Measurements from ENCODE around the gene SASH1.

Gene SASH1

DNA sequence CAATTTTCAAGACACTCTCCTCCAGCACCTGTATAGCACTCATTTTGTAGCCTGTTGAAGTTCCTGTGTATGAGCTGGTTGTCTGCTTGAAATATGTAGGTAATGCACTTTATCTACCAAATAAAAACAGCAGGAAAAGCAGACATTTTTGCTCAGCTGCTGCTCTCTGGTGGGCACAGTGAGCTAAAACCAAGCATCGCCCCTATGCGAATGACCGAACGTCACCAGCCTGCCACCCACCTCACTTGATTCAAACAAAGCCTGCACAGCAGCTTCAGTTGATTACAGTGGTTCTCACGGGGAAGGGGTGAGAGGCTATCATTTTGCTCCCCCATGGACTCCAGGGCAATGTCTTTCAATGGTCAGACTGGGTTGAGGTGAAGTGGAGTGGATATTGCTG is 185.7 kb downstream of the SASH1 start:
- Mint-ChIP-seq H3K27ac (no peak overlapping the region), H3K9me3 (no peaks in the 10 kb centered on the region), H3K4me1 (no peaks in the 10 kb centered on the region), H3K36me3 (no peaks in the 10 kb centered on the region), H3K4me3 (no peak overlapping the region), H3K27me3 (peaks cover 4% of the 10 kb centered on the region)

DNA sequence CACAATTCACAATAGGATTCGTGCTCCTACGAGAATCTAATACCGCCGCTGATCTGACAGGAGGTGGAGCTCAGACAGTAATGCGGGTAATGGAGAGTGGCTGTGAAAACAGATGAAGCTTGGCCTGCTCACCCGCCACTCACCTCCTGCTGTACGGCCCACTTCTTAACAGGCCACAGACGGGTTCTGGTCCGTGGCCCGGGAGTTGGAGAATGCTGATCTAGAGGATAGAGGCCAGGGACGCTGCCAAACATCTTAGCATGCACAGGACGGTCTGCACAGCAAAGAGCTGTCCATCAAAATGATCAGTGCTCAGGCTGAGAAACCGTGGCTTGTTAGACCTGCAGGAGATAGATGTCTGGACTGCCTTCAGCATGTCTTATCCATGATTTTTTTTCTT is 186.4 kb downstream of the SASH1 start:
- H3K27me3 Mint-ChIP-seq, result peaks cover 4% of the 10 kb centered on the region
- no peak overlapping the region for H3K4me3 Mint-ChIP-seq
- H3K36me3 Mint-ChIP-seq, result no peaks in the 10 kb centered on the region
- no peaks in the 10 kb centered on the region for H3K4me1 Mint-ChIP-seq
- no peak overlapping the region for H3K27ac Mint-ChIP-seq
- H3K9me3 Mint-ChIP-seq, result no peaks in the 10 kb centered on the region

DNA sequence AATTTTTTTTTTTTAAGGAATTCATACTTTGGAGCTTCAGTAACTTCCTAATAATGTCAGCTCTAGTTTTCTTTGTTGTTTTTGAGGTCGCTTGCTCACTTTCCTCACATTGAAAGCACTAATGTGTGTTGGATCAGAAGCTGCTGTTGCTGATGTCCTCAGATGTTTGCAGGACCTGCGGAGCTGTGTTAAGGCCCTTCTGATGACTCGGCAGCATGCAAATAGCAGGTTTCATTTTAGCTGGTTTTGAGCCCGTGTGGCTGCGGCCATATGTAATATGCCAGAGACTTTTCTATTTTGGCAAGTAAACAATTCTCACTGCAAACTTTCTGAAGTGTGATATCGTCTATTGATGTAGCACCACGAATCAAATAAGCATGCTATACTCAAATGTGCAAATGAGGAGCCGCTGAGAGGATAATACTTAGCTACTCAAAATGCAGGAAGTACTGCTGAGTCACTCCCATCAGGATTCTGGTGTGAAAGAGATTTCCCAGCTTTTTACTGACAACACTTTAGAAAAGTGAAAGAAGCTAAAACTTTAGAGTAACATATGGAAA is 187.8 kb downstream of the SASH1 start:
- H3K9me3 Mint-ChIP-seq, result no peaks in the 10 kb centered on the region
- H3K27ac Mint-ChIP-seq, result no peak overlapping the region
- H3K4me1 Mint-ChIP-seq, result no peaks in the 10 kb centered on the region
- peaks cover 2% of the 10 kb centered on the region for H3K27me3 Mint-ChIP-seq
- no peak overlapping the region for H3K4me3 Mint-ChIP-seq
- H3K36me3 Mint-ChIP-seq, result no peaks in the 10 kb centered on the region

DNA sequence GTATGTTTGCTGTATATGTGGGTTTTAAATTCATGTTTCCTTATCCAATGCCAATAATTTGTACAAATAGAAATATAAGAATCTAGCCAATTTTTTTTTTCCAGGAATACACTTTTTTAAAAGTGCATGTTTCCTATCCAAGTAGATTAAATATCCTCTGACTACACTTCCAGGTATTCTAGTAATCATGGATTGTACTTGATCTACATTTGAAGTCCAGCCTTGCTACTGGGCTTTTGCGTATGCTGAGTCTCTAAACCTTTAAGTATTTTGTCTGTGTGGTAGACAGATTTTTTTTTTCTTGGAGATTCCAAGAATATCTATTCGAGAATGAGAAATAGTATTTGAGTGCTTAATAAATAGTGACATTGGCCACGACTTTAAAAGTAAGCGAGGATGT is 188.3 kb downstream of the SASH1 start:
- no peak overlapping the region for H3K27ac Mint-ChIP-seq
- peaks cover 2% of the 10 kb centered on the region for H3K27me3 Mint-ChIP-seq
- H3K4me3 Mint-ChIP-seq, result no peak overlapping the region
- H3K4me1 Mint-ChIP-seq, result no peaks in the 10 kb centered on the region
- H3K36me3 Mint-ChIP-seq, result no peaks in the 10 kb centered on the region
- H3K9me3 Mint-ChIP-seq, result no peaks in the 10 kb centered on the region

DNA sequence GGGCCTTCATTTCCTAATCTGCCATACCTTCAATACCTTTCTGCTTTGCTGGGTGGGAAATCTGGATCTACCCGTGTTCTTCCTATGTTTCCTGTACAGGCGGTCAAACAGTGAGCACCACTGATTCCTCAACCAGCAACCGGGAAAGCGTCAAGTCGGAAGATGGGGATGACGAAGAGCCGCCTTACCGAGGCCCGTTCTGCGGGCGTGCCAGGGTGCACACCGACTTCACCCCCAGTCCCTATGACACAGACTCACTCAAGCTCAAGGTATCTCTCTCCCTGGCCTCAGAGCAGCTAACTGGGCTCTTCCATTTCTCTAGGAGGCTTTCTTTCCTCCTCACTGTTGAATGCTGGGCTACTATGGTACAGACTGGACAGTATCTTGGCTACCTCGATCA is 190.1 kb downstream of the SASH1 start:
- peaks cover 2% of the 10 kb centered on the region for H3K27me3 Mint-ChIP-seq
- H3K27ac Mint-ChIP-seq, result no peak overlapping the region
- no peaks in the 10 kb centered on the region for H3K4me1 Mint-ChIP-seq
- H3K36me3 Mint-ChIP-seq, result no peaks in the 10 kb centered on the region
- no peak overlapping the region for H3K4me3 Mint-ChIP-seq
- no peaks in the 10 kb centered on the region for H3K9me3 Mint-ChIP-seq

DNA sequence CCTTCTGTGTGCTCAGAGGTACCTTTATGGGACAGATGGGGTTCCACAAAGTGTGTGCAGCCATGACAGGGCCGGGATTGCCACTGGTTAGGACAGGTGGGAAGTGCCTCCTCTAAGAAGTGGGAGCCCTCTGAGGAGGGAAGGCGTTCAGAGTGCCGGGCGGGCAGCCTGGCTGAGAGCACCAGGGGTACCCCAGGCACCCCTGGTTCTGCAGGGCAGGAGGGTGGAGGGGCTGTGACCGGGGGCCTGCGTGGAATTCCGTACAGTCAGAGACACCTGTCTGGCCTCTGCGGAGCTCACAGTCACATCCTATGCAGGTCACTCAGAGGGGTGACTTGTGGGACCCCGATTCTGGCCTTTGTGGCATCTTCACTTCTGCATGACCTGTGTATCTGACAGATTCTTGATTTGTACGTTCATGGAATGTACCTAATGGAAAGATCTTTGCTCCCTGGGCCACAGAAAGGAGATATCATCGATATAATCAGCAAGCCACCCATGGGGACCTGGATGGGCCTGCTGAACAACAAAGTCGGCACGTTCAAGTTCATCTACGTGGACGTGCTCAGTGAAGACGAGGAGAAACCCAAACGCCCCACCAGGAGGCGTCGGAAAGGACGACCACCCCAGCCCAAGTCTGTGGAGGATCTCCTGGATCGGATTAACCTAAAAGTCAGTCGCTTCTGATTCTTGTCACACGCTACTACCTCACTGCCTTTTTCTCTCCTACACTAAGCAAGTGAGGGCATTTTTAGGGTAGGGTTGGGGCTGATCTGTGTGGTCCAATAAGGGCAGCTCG is 190.9 kb downstream of the SASH1 start:
- Mint-ChIP-seq H3K36me3 (no peaks in the 10 kb centered on the region), H3K27ac (no peak overlapping the region), H3K9me3 (no peaks in the 10 kb centered on the region)

DNA sequence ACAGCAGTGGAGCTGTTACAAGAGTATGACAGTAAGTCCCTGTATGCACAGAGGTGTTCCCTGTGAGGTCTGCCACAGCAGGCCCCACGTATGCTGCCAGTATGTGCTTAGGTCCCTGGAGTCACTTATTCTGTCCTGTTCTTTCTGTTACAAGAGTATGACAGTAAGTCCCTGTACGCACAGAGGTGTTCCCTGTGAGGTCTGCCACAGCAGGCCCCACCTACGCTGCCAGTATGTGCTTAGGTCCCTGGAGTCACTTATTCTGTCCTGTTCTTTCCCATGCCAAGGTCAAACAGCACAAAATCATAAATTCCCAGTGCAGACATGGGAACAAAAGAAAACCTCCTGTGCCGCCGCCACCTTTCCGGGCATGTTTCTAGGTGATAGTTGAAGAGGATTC is 192.2 kb downstream of the SASH1 start:
- H3K27me3 Mint-ChIP-seq, result peaks cover 2% of the 10 kb centered on the region

More for the DNA sequence above, 190.9 kb downstream of the SASH1 start:
- H3K4me3 Mint-ChIP-seq, result no peak overlapping the region
- no peaks in the 10 kb centered on the region for H3K4me1 Mint-ChIP-seq
- H3K27me3 Mint-ChIP-seq, result peaks cover 2% of the 10 kb centered on the region

DNA sequence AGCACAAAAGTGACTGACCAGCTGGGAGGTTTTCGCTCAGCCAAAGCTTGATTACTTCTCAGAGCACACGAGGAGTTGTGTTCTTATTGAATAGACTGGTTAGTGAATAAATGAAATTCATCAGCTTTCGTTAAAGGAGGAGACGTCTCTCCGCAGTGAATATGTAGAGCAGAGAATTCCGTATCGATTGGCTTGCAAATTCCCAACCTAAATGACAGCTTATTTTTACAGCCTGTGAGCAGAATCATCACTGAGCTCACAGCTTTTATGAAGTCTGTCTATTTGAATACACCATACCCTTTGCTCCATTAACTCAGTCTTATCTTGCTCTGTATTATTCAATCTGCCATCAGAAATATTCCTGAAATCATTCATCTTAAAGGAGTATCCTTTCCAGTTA is 192.7 kb downstream of the SASH1 start:
- no peak overlapping the region for H3K27ac Mint-ChIP-seq
- H3K27me3 Mint-ChIP-seq, result peaks cover 3% of the 10 kb centered on the region
- H3K4me1 Mint-ChIP-seq, result no peaks in the 10 kb centered on the region
- H3K36me3 Mint-ChIP-seq, result no peaks in the 10 kb centered on the region
- no peaks in the 10 kb centered on the region for H3K9me3 Mint-ChIP-seq
- no peak overlapping the region for H3K4me3 Mint-ChIP-seq

More for the DNA sequence above, 192.2 kb downstream of the SASH1 start:
- Mint-ChIP-seq H3K9me3 (no peaks in the 10 kb centered on the region), H3K36me3 (no peaks in the 10 kb centered on the region), H3K4me3 (no peak overlapping the region), H3K4me1 (no peaks in the 10 kb centered on the region), H3K27ac (no peak overlapping the region)

DNA sequence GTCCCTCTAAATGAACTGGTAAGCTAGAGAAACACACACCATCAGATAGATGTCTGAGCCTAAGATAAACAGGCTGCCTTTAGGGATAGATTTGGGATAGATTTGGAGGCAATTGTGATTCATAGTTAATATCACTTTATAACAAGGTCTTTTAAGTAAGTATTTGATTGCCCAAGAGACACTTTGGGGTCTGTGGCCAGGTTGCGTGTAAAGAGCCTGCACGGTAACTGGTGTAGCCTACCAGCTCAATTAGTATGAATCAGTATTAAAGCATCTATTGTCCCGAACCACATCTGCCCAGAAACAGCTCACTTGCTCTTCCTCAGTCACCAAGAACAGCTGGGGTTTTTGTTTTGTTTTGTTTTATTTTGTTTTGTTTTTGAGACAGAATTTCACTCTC is 193.3 kb downstream of the SASH1 start:
- H3K27me3 Mint-ChIP-seq, result peaks cover 2% of the 10 kb centered on the region
- H3K36me3 Mint-ChIP-seq, result no peaks in the 10 kb centered on the region
- no peaks in the 10 kb centered on the region for H3K4me1 Mint-ChIP-seq
- H3K4me3 Mint-ChIP-seq, result no peak overlapping the region
- no peaks in the 10 kb centered on the region for H3K9me3 Mint-ChIP-seq
- H3K27ac Mint-ChIP-seq, result no peak overlapping the region

DNA sequence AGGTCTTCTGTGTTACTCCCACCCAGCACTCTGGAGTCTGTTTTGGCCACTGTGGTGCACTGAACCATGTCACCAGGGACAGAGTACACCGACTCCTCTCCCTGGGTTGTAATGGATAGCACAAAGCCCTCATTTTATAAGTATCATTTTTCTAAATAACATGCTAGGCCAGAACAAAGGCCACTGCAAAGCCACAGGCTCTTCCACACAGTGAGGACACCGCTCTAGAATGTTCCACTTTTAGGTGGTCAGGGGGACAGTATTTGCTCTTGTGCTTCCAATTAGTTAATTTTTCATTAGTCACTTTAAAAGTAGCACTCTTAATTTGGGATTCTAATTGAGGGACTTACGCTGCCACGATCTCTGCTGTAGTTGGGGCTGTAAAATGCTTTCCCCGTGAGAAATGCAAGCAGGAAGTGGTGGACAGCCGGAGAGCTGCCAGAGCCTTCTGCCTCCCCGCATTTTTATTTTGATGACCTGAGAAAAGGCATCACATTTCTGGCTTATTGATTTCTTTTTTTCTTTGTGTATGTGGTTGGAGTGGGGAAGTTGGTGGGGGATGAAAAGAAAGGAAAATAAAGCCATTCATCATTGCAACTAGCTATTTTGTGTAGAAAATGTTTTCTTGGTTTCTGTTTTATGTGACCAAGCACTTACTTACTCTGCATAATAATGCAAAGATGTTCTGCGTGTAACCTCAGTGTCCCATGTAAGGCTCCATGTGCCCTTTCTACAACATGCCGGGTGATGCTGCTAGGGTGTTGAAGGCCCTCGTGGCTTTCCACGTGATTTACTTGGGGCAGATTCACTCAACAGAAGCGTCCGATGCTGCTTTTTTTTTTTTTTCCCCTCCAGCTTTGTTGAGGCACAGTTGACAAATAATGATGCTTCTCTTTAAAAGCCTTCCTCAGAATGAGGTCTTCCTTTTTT is 195.9 kb downstream of the SASH1 start:
- Mint-ChIP-seq H3K27me3 (peaks cover 3% of the 10 kb centered on the region), H3K4me1 (no peaks in the 10 kb centered on the region), H3K36me3 (no peaks in the 10 kb centered on the region), H3K27ac (no peak overlapping the region), H3K4me3 (no peak overlapping the region), H3K9me3 (no peaks in the 10 kb centered on the region)

DNA sequence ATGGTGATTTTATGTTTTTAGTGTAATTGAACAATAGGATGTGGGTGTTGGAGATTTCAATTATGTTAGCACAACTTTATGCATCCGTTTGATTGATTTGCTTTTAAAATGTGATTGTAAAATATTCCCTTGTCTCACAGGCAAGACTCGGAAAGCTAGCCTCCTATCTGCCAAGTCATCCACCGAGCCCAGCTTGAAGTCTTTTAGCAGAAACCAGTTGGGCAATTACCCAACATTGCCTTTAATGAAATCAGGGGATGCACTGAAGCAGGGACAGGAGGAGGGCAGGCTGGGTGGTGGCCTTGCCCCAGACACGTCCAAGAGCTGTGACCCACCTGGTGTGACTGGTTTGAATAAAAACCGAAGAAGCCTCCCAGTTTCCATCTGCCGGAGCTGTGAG is 200.9 kb downstream of the SASH1 start:
- Mint-ChIP-seq H3K27ac (no peak overlapping the region), H3K4me1 (no peaks in the 10 kb centered on the region), H3K27me3 (peaks cover 3% of the 10 kb centered on the region), H3K36me3 (no peaks in the 10 kb centered on the region), H3K9me3 (no peaks in the 10 kb centered on the region), H3K4me3 (no peak overlapping the region)

DNA sequence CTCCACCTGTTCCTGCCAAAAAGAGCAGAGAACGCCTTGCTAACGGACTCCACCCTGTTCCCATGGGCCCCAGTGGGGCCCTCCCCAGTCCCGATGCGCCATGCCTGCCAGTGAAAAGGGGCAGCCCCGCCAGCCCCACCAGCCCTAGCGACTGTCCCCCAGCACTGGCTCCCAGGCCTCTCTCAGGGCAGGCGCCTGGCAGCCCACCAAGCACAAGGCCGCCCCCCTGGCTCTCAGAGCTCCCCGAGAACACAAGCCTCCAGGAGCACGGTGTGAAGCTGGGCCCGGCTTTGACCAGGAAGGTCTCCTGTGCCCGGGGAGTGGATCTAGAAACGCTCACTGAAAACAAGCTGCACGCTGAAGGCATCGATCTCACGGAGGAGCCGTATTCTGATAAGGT is 201.8 kb downstream of the SASH1 start:
- no peak overlapping the region for H3K27ac Mint-ChIP-seq
- no peaks in the 10 kb centered on the region for H3K9me3 Mint-ChIP-seq
- peaks cover 3% of the 10 kb centered on the region for H3K27me3 Mint-ChIP-seq
- H3K36me3 Mint-ChIP-seq, result no peaks in the 10 kb centered on the region
- H3K4me1 Mint-ChIP-seq, result no peaks in the 10 kb centered on the region
- no peak overlapping the region for H3K4me3 Mint-ChIP-seq

DNA sequence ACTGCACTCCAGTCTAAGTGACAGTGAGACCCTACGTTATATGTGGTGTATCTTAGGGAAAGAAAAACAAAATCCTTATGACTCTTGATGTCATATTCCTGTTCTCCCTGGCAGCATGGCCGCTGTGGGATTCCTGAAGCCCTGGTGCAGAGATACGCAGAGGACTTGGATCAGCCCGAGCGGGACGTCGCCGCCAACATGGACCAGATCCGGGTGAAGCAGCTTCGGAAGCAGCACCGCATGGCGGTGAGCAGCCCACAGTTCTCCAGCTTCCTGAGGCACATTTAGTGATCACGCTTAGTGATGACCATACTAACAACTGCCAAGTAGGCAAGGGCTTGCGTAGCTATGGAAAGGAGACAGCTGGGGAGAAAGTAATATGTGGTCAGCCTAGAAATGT is 203.3 kb downstream of the SASH1 start:
- Mint-ChIP-seq H3K27ac (no peak overlapping the region), H3K4me3 (no peak overlapping the region), H3K36me3 (no peaks in the 10 kb centered on the region), H3K27me3 (peaks cover 1% of the 10 kb centered on the region), H3K4me1 (no peaks in the 10 kb centered on the region), H3K9me3 (no peaks in the 10 kb centered on the region)

DNA sequence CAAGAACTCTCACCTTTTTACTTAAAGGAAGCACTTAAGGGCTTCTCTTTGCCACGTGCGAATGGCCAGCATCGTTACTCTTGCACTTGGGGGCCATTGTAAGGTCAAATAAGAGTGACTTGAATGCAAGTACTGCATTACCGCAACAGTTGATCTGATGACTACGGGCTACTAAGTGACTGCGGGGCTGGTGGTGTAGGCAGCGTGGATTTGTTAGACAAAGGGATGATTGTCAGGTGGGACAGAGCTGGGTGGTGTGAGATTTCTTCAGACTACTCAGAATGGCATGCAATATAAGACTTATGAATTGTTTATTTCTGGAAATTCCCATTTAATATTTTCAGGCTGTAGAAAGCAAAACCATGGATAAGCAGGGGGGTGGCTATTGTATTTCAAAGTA is 204.5 kb downstream of the SASH1 start:
- H3K27ac Mint-ChIP-seq, result no peak overlapping the region
- H3K4me3 Mint-ChIP-seq, result no peak overlapping the region
- H3K4me1 Mint-ChIP-seq, result no peaks in the 10 kb centered on the region
- H3K27me3 Mint-ChIP-seq, result peaks cover 3% of the 10 kb centered on the region
- no peaks in the 10 kb centered on the region for H3K36me3 Mint-ChIP-seq
- H3K9me3 Mint-ChIP-seq, result no peaks in the 10 kb centered on the region

DNA sequence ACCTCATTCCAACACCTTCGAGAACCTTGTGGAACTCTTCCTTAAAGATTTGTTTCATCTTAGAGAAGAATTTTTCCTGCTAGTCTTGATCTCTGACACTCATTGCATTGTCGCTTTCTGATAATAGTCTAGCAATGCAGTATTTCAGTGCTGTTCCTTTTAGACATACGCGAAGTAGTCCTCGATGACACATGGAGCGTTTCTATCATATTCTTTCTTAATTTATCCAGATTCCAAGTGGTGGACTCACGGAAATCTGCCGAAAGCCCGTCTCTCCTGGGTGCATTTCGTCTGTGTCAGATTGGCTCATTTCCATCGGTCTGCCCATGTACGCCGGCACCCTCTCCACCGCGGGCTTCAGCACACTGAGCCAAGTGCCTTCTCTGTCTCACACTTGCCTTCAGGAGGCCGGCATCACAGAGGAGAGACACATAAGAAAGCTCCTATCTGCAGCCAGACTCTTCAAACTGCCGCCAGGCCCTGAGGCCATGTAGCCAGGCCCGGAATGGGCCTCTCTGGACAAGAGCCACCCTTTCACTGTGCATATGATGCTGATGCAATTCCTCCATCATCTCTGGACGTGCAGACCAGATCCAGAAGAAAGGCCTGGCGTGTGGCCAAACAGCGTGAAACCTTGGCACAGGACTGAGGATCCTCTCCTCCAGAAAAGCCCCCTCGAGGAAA is 205.6 kb downstream of the SASH1 start:
- no peaks in the 10 kb centered on the region for H3K4me1 Mint-ChIP-seq
- H3K27ac Mint-ChIP-seq, result no peak overlapping the region
- peaks cover 9% of the 10 kb centered on the region for H3K27me3 Mint-ChIP-seq
- H3K9me3 Mint-ChIP-seq, result no peaks in the 10 kb centered on the region
- no peaks in the 10 kb centered on the region for H3K36me3 Mint-ChIP-seq
- H3K4me3 Mint-ChIP-seq, result no peak overlapping the region

Measured in activated naive CD4-positive, alpha-beta T cell treated with anti-CD3 and anti-CD28 coated beads, Interleukin-2, amount 50 U/mL, for 24 hours (primary cell).